Measurements from ENCODE around the gene MTCH1. TPM values are rescaled to one million over a fixed set of nuclear protein-coding genes. Genes with fewer than 3 reads are reported as not detected.

Gene MTCH1
- total and polyA plus RNA-seq, 2 experiments from 2014 or later, result 290 to 533 TPM

- Histone ChIP-seq H3K4me3 (no peak overlapping the region), H3K9me3 (ENCODE audit: low read depth) (no peaks in the 10 kb centered on the region), H3K27me3 (no peaks in the 10 kb centered on the region), H3K36me3 (no peaks in the 10 kb centered on the region), H3K27ac (no peak overlapping the region), H3K4me1 (ENCODE audit: low read depth) (peaks cover 12% of the 10 kb centered on the region)
- no peak for TF ChIP-seq CTCF (IDR thresholded peaks at IDR 0.05; ENCODE audit: low read depth, low read length)
- DNase-seq (ENCODE audit: low read depth in 1 of 2, low spot score in 1 of 2), result no peak
These were observed 60.2 kb downstream of the MTCH1 start for GRCh38 chr6:36925809-36926208.

- Histone ChIP-seq H3K9me3 (ENCODE audit: low read depth) (no peaks in the 10 kb centered on the region), H3K4me1 (ENCODE audit: low read depth) (peaks cover 12% of the 10 kb centered on the region), H3K27me3 (no peaks in the 10 kb centered on the region), H3K27ac (no peak overlapping the region), H3K4me3 (no peak overlapping the region), H3K36me3 (no peaks in the 10 kb centered on the region)
- no peak for DNase-seq (ENCODE audit: low read depth in 1 of 2, low spot score in 1 of 2)
- TF ChIP-seq CTCF (IDR thresholded peaks at IDR 0.05; ENCODE audit: low read depth, low read length), result no peak
These were observed 61.1 kb downstream of the MTCH1 start for GRCh38 chr6:36924778-36925374.

GRCh38 chr6:36924131-36924530 is 61.9 kb downstream of the MTCH1 start:
- H3K4me1 ChIP-seq (ENCODE audit: low read depth), result peaks cover 15% of the 10 kb centered on the region
- no peaks in the 10 kb centered on the region for H3K36me3 ChIP-seq
- no peak for TF ChIP-seq CTCF (IDR thresholded peaks at IDR 0.05; ENCODE audit: low read depth, low read length)

GRCh38 chr6:36920546-36920945 is 65.5 kb downstream of the MTCH1 start:
- Histone ChIP-seq H3K9me3 (ENCODE audit: low read depth) (no peaks in the 10 kb centered on the region), H3K4me3 (no peak overlapping the region), H3K4me1 (ENCODE audit: low read depth) (peaks cover 10% of the 10 kb centered on the region), H3K27ac (no peak overlapping the region), H3K36me3 (peaks cover 7% of the 10 kb centered on the region), H3K27me3 (no peaks in the 10 kb centered on the region)
- DNase-seq (ENCODE audit: low read depth in 1 of 2, low spot score in 1 of 2), result peak in 1 of 2 donors; percentile 71
- no peak for TF ChIP-seq CTCF (IDR thresholded peaks at IDR 0.05; ENCODE audit: low read depth, low read length)

More at GRCh38 chr6:36924131-36924530, 61.9 kb downstream of the MTCH1 start:
- no peak overlapping the region for H3K4me3 ChIP-seq
- no peaks in the 10 kb centered on the region for H3K27me3 ChIP-seq
- no peaks in the 10 kb centered on the region for H3K9me3 ChIP-seq (ENCODE audit: low read depth)
- no peak overlapping the region for H3K27ac ChIP-seq
- DNase-seq (ENCODE audit: low read depth in 1 of 2, low spot score in 1 of 2), result no peak

GRCh38 chr6:36920049-36920448 is 65.9 kb downstream of the MTCH1 start:
- TF ChIP-seq CTCF (IDR thresholded peaks at IDR 0.05; ENCODE audit: low read depth, low read length), result no peak
- peaks cover 10% of the 10 kb centered on the region for H3K4me1 ChIP-seq (ENCODE audit: low read depth)
- H3K27me3 ChIP-seq, result no peaks in the 10 kb centered on the region
- peaks cover 7% of the 10 kb centered on the region for H3K36me3 ChIP-seq
- no peak overlapping the region for H3K4me3 ChIP-seq
- no peaks in the 10 kb centered on the region for H3K9me3 ChIP-seq (ENCODE audit: low read depth)
- no peak for DNase-seq (ENCODE audit: low read depth in 1 of 2, low spot score in 1 of 2)
- H3K27ac ChIP-seq, result no peak overlapping the region

Other genes starting within 250 kb of the MTCH1 start
- gene CPNE5, start 146.8 kb downstream of the MTCH1 start, total RNA-seq, result 29.2 and 52.1 TPM in 2 replicates
- gene CPNE5, start 146.8 kb downstream of the MTCH1 start, polyA plus RNA-seq, result 51.6 and 56.5 TPM in 2 replicates
- 37.0 and 70.8 TPM in 2 replicates for gene PPIL1, start 111.4 kb downstream of the MTCH1 start, total RNA-seq
- 76.5 and 133 TPM in 2 replicates for gene PPIL1, start 111.4 kb downstream of the MTCH1 start, polyA plus RNA-seq
- 26.7 and 27.6 TPM in 2 replicates for gene C6orf89, start 100.2 kb downstream of the MTCH1 start, total RNA-seq
- gene C6orf89, start 100.2 kb downstream of the MTCH1 start, polyA plus RNA-seq, result 28.2 and 28.6 TPM in 2 replicates
- gene PI16, start 31.5 kb downstream of the MTCH1 start, total RNA-seq, result 0.07 TPM in 1 of 2 replicates, not detected in the other
- 0.07 and 0.37 TPM in 2 replicates for gene PI16, start 31.5 kb downstream of the MTCH1 start, polyA plus RNA-seq
- gene FGD2, start 19.5 kb upstream of the MTCH1 start, total RNA-seq, result not detected in 2 replicates
- 0.24 and 0.29 TPM in 2 replicates for gene FGD2, start 19.5 kb upstream of the MTCH1 start, polyA plus RNA-seq
- 15.8 and 21.5 TPM in 2 replicates for gene PIM1, start 184.0 kb upstream of the MTCH1 start, total RNA-seq
- gene PIM1, start 184.0 kb upstream of the MTCH1 start, polyA plus RNA-seq, result 14.7 and 20.0 TPM in 2 replicates